Subcutaneous adipose tissue (tissue), 4 donors: Measurements from ENCODE around the gene ANKFN1. TPM values are rescaled to one million over a fixed set of nuclear protein-coding genes. Genes with fewer than 3 reads are reported as not detected.

Source experiments
- CTCF ChIP-seq: fragments of 450-650 bp; IDR thresholded peaks from one replicate; pipeline ENCODE4 v1.5.1; 2016; ENCODE audit warnings: low read depth, mild to moderate bottlenecking, control low read depth, antibody characterized with exemption, moderate library complexity
- total RNA-seq, 4 donors: library from RNA; depleted of rRNA; stranded (reverse); fragments of >200 nt; gene quantifications; one replicate each; pipeline ENCODE4 v1.1.0, GENCODE V29; 2016

The ANKFN1 gene
- total RNA-seq, 4 donors from 2014 or later = 2.9 to 15.5 (median 5.3) TPM; not detected in 1

GRCh38 chr17:56395787-56396186 is 242.5 kb downstream of the ANKFN1 start:
- no peak for TF ChIP-seq CTCF

GRCh38 chr17:56407086-56407485 is 253.8 kb downstream of the ANKFN1 start:
- no peak for TF ChIP-seq CTCF

- TF ChIP-seq CTCF = no peak
Measured at GRCh38 chr17:56416682-56417351, 263.5 kb downstream of the ANKFN1 start.

- TF ChIP-seq CTCF = no peak
Measured at GRCh38 chr17:56424005-56424404, 270.7 kb downstream of the ANKFN1 start.

GRCh38 chr17:56424543-56425044 is 271.3 kb downstream of the ANKFN1 start:
- no peak for TF ChIP-seq CTCF

GRCh38 chr17:56425483-56425882 is 272.2 kb downstream of the ANKFN1 start:
- no peak for TF ChIP-seq CTCF

- no peak for TF ChIP-seq CTCF
Measured at GRCh38 chr17:56426901-56427300, 273.6 kb downstream of the ANKFN1 start.
